Bronchial epithelial cell (primary cell): ENCODE data around the gene AQP5. TPM values are rescaled to one million over a fixed set of nuclear protein-coding genes. Genes with fewer than 3 reads are reported as not detected.

Experiments
- DNase-seq: peaks from one replicate; pipeline ENCODE4 v3.0.0-alpha.2; 2010; ENCODE audit warnings: low read depth
- FAIRE-seq: peaks from 2 replicates; lab custom pipeline; 2011; peaks lifted over from hg19 to GRCh38; lab: Jason Lieb, UNC
- H3K27me3 ChIP-seq: 2 replicates; pipeline ENCODE4 v1.5.1; 2011; ENCODE audit warnings: low read length; ENCODE audit not compliant: control insufficient read depth, insufficient read depth
- H3K36me3 ChIP-seq: 2 replicates; pipeline ENCODE4 v1.5.1; 2011; ENCODE audit warnings: low read length; ENCODE audit not compliant: control insufficient read depth, insufficient read depth
- H3K4me3 ChIP-seq: 2 replicates; pipeline ENCODE4 v1.5.1; 2011; ENCODE audit warnings: mild to moderate bottlenecking, low read depth, low read length, control low read depth
- CTCF ChIP-seq: IDR thresholded peaks from 2 replicates; pipeline ENCODE4 v1.5.1; 2011; ENCODE audit warnings: mild to moderate bottlenecking, moderate library complexity, low read length, control low read depth, inconsistent platforms; ENCODE audit not compliant: insufficient read depth, severe bottlenecking
- total RNA-seq: library from RNA; depleted of rRNA; stranded (reverse); fragments of >200 nt; gene quantifications from 2 replicates; pipeline ENCODE4 v1.2.1, GENCODE V29; 2014

AQP5 gene
- total RNA-seq, 1 donor from 2014 or later: 1.3 TPM

- no peaks in the 10 kb centered on the region for H3K36me3 ChIP-seq
- DNase-seq (peak; percentile 74), FAIRE-seq (no peak)
- H3K4me3 ChIP-seq: no peak overlapping the region
- peaks cover 11% of the 10 kb centered on the region for H3K27me3 ChIP-seq
- no peak for TF ChIP-seq CTCF
Measured at GRCh38 chr12:49962861-49963765, 1.4 kb downstream of the AQP5 start.

- H3K36me3 ChIP-seq: no peaks in the 10 kb centered on the region
- peak; percentile 66 for FAIRE-seq
- DNase-seq: no peak
- no peak overlapping the region for H3K4me3 ChIP-seq
- peaks cover 11% of the 10 kb centered on the region for H3K27me3 ChIP-seq
- TF ChIP-seq CTCF: no peak
Measured at GRCh38 chr12:49963976-49964815, 2.5 kb downstream of the AQP5 start.

- Histone ChIP-seq H3K4me3 (no peak overlapping the region), H3K36me3 (no peaks in the 10 kb centered on the region), H3K27me3 (peaks cover 11% of the 10 kb centered on the region)
- TF ChIP-seq CTCF: no peak
- no peak for DNase-seq
- no peak for FAIRE-seq
Measured at GRCh38 chr12:49964849-49965624, 3.4 kb downstream of the AQP5 start.

GRCh38 chr12:49965836-49966235, 4.2 kb downstream of the AQP5 start:
- H3K36me3 ChIP-seq: no peaks in the 10 kb centered on the region
- H3K4me3 ChIP-seq: no peak overlapping the region
- no peak for FAIRE-seq
- DNase-seq: no peak
- peaks cover 8% of the 10 kb centered on the region for H3K27me3 ChIP-seq
- TF ChIP-seq CTCF: no peak

DNA sequence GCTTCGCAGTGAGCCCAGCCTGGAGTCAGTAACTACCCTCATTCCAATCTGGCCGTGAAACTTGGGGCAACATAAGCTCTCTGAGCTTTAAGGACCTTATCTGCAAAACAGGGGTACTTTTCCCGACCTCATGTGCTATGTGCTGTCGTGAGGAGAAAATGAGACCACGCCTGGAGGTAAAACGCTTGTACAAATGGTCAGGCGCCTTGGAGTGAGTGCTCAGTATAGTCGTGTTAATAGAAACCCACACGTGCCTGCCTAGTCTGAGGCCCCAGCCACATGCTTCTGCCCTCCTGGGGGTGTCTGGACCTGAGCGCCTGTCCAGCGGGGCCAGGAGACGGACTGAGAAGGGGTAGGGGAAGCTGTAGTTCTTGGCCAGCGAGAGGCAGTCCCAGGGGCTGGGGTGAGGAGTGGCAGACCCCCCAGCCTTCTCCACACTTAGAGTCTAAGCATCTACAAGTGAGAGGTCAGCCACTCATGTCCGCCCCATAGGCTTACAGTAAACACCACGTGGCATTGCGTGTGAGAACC, 4.9 kb downstream of the AQP5 start:
- H3K36me3 ChIP-seq: no peaks in the 10 kb centered on the region
- H3K4me3 ChIP-seq: no peak overlapping the region
- FAIRE-seq: peak; percentile 73
- no peak for DNase-seq
- TF ChIP-seq CTCF: no peak
- H3K27me3 ChIP-seq: peaks cover 5% of the 10 kb centered on the region
